Caco-2 (cell line): ENCODE measurements around the gene DPP3. TPM values are rescaled to one million over a fixed set of nuclear protein-coding genes. Genes with fewer than 3 reads are reported as not detected.
A peak's percentile ranks its signal among the peaks of the same experiment; 100 is the strongest.
"Not testable (repeated sequence)": the region's sequence is repeated elsewhere in the genome, so short reads cannot be mapped to it uniquely, and the experiment has no call there.

ENCODE experiments used
- Bru-seq: library from RNA; stranded (reverse); fragments of 400-500 nt; gene quantifications from one replicate; lab custom pipeline; 2021; lab: Mats Ljungman, UMichigan
- BruChase-seq, 2 experiments: library from RNA; stranded (reverse); fragments of 400-500 nt; gene quantifications; one replicate each; lab custom pipeline; 2021; lab: Mats Ljungman, UMichigan
- BruUV-seq: library from RNA; stranded (reverse); fragments of 400-500 nt; replicated peaks from 2 replicates; lab custom pipeline; 2021; lab: Mats Ljungman, UMichigan
- CTCF ChIA-PET: fragments of 300-600 bp; sonication (Branson Sonifier 250); formaldehyde crosslinking; loops from one replicate; lab custom pipeline; 2022; ENCODE audit warnings: antibody characterized with exemption; lab: Charles Lee
- POLR2A ChIA-PET: fragments of 300-600 bp; sonication (Branson Sonifier 250); formaldehyde crosslinking; loops from one replicate; lab custom pipeline; 2022; ENCODE audit warnings: antibody characterized with exemption; lab: Charles Lee
- DNase-seq, 2 experiments: peaks; one replicate each; pipeline versions ENCODE4 v3.0.0 to v3.0.0-alpha.2; 2020 to 2022
- H3K27me3 ChIP-seq: replicated peaks from 2 replicates; pipeline ENCODE4 v1.6.0; 2011; ENCODE audit warnings: low read length; ENCODE audit not compliant: control insufficient read depth, insufficient read depth
- H3K36me3 ChIP-seq: 2 replicates; pipeline ENCODE4 v1.5.1; 2011; ENCODE audit warnings: low read length; ENCODE audit not compliant: control insufficient read depth, insufficient read depth
- H3K4me1 ChIP-seq: fragments of 250-450 bp; sonication (Bioruptor Pico); 2 replicates; pipeline ENCODE4 v1.5.1; 2020; ENCODE audit warnings: mild to moderate bottlenecking
- H3K4me3 ChIP-seq: 2 replicates; pipeline ENCODE4 v1.5.1; 2011; ENCODE audit warnings: low read depth, mild to moderate bottlenecking, control low read depth, low read length
- H3K9me3 ChIP-seq: fragments of 250-450 bp; sonication (Bioruptor Pico); 2 replicates; pipeline ENCODE4 v1.5.1; 2020; ENCODE audit warnings: mild to moderate bottlenecking, moderate library complexity
- H3K27ac Mint-ChIP-seq: one replicate; pipeline ENCODE4 v1.8.0; 2022; ENCODE audit warnings: mixed read lengths; ENCODE audit not compliant: unreplicated experiment
- H3K27me3 Mint-ChIP-seq: one replicate; pipeline ENCODE4 v1.8.0; 2022; ENCODE audit warnings: mixed read lengths; ENCODE audit not compliant: insufficient read depth, unreplicated experiment
- H3K36me3 Mint-ChIP-seq: one replicate; pipeline ENCODE4 v1.8.0; 2022; ENCODE audit warnings: mild to moderate bottlenecking, mixed read lengths; ENCODE audit not compliant: insufficient read depth, unreplicated experiment
- H3K4me1 Mint-ChIP-seq: one replicate; pipeline ENCODE4 v1.8.0; 2022; ENCODE audit warnings: low read depth, mixed read lengths; ENCODE audit not compliant: unreplicated experiment
- H3K4me3 Mint-ChIP-seq: one replicate; pipeline ENCODE4 v1.8.0; 2022; ENCODE audit warnings: mild to moderate bottlenecking, moderate library complexity, mixed read lengths; ENCODE audit not compliant: unreplicated experiment
- H3K9me3 Mint-ChIP-seq: one replicate; pipeline ENCODE4 v1.8.0; 2022; ENCODE audit warnings: mixed read lengths; ENCODE audit not compliant: unreplicated experiment
- CTCF ChIP-seq, 2 experiments: fragments of 200-600 bp in 1 of 2; IDR thresholded peaks; 1 replicate in 1 of 2; 2 replicates in 1 of 2; pipeline versions ENCODE4 v1.5.1 to v1.8.0; 2011 to 2022; ENCODE audit warnings: antibody characterized with exemption in 1 of 2, control low read depth in 1 of 2, inconsistent platforms in 1 of 2, low read depth in 1 of 2, low read length in 1 of 2, mild to moderate bottlenecking in 1 of 2, moderate library complexity in 1 of 2; ENCODE audit not compliant: insufficient read depth in 1 of 2, severe bottlenecking in 1 of 2, unreplicated experiment in 1 of 2
- intact Hi-C: fragments of 100-400 bp; cut with micrococcal nuclease; formaldehyde crosslinking; loops from one replicate; pipeline ENCODE4 v1.10.0; 2022; ENCODE audit not compliant: unreplicated experiment
- long read RNA-seq: library from polyadenylated mRNA; stranded (forward); transcript quantifications from one replicate; pipeline ENCODE4 v2.0.0, GENCODE V29; 2022
- total RNA-seq: library from RNA; stranded (reverse); gene quantifications from 2 replicates; pipeline ENCODE4 v1.2.3, GENCODE V29; 2022

The DPP3 gene
- total RNA-seq (106 TPM in 2 replicates), Bru-seq, nascent RNA (percentile 63 among the genes with signal in this experiment), BruChase-seq, experiment 1, labeled RNA remaining after a 2-hour chase (percentile 65 among the genes with signal in this experiment), BruChase-seq, experiment 2, labeled RNA remaining after a 6-hour chase (percentile 78 among the genes with signal in this experiment)
- long read RNA-seq, transcript DPP3-209 (18 exons, 2,974 nt) = minor isoform, 13 of 64 reads
- long read RNA-seq, transcript DPP3-211 (18 exons, 3,078 nt) = major isoform, 19 of 64 reads
- long read RNA-seq, partial matches to known transcripts = 20 of 64 reads
- long read RNA-seq, other reads (novel, unspliced or antisense) = 12 of 64 reads

- TF ChIP-seq CTCF (IDR thresholded peaks at IDR 0.05; ENCODE audit: insufficient read depth in 1 of 2, low read depth in 1 of 2, low read length in 1 of 2, severe bottlenecking in 1 of 2, unreplicated experiment in 1 of 2) = no peak
- Histone ChIP-seq H3K36me3 (peaks cover 2% of the 10 kb centered on the region; the same call in 1 of the 2 replicates), H3K4me3 (peak within 1 kb of the TSS; percentile 68), H3K9me3 (no peaks in the 10 kb centered on the region), H3K4me1 (peaks cover 6% of the 10 kb centered on the region; the same call in 1 of the 2 replicates), H3K27me3 (no peaks in the 10 kb centered on the region)
- peak; percentile 100 for DNase-seq
- H3K27me3 Mint-ChIP-seq = no peaks in the 10 kb centered on the region
- H3K36me3 Mint-ChIP-seq = peaks cover 59% of the 10 kb centered on the region
- H3K4me1 Mint-ChIP-seq = peaks cover 24% of the 10 kb centered on the region
- H3K4me3 Mint-ChIP-seq = peak within 1 kb of the TSS; percentile 89
- intact Hi-C loops = loop anchor here (1.0 kb wide), 8 partner anchors 14 to 354 kb away; partner anchors contain the start of genes ACTN3, BBS1, MRPL11 and NPAS4
- POLR2A ChIA-PET = interaction anchor here (0.6 to 2.4 kb wide), 26 partner anchors 11 to 376 kb away, joined by 3 to 98 read pairs (median 6); partner anchors contain the start of genes BBS1, CCDC87, MRPL11 and PELI3
- CTCF ChIA-PET = interaction anchor here (0.6 to 3.2 kb wide), 22 partner anchors 9 to 759 kb away, joined by 3 to 44 read pairs (median 6); partner anchors contain the start of genes ACTN3, CCDC87, CCS and MRPL11
- no peaks in the 10 kb centered on the region for H3K9me3 Mint-ChIP-seq
- H3K27ac Mint-ChIP-seq = peak within 1 kb of the TSS; percentile 89
- BruUV-seq = TSS peak; percentile 57
These were observed at the start of gene DPP3 for GRCh38 chr11:66480117-66480938. TSS of gene DPP3 (plus strand) at chr11:66480434. CDS start at chr11:66482201, 1,767 bp downstream.

- H3K27me3 ChIP-seq, POLR2A ChIA-PET, H3K36me3 ChIP-seq, H3K4me3 ChIP-seq, DNase-seq, H3K9me3 ChIP-seq, H3K27ac Mint-ChIP-seq, H3K4me1 Mint-ChIP-seq, H3K27me3 Mint-ChIP-seq, BruUV-seq, H3K9me3 Mint-ChIP-seq, H3K4me1 ChIP-seq, H3K4me3 Mint-ChIP-seq, intact Hi-C loops: not testable (repeated sequence)
- H3K36me3 Mint-ChIP-seq = peaks cover 46% of the 10 kb centered on the region
- CTCF ChIA-PET = interaction anchor here (0.7 to 0.9 kb wide), 2 partner anchors 8 to 375 kb away, joined by 3 to 4 read pairs; partner anchors contain the start of gene MRPL11
These were observed 48.9 kb upstream of the DPP3 start for GRCh38 chr11:66431287-66431686.

- BruUV-seq, intact Hi-C loops, POLR2A ChIA-PET: not testable (repeated sequence)
These were observed 48.3 kb upstream of the DPP3 start for GRCh38 chr11:66431871-66432329.

More at GRCh38 chr11:66431871-66432329, 48.3 kb upstream of the DPP3 start:
- not testable (repeated sequence) for H3K4me3 ChIP-seq, DNase-seq, H3K36me3 ChIP-seq, H3K27me3 Mint-ChIP-seq, H3K4me1 ChIP-seq, H3K27ac Mint-ChIP-seq, H3K9me3 Mint-ChIP-seq, H3K4me3 Mint-ChIP-seq, H3K27me3 ChIP-seq, H3K4me1 Mint-ChIP-seq, H3K9me3 ChIP-seq
- CTCF ChIA-PET = interaction anchor here (1.2 kb wide), 1 partner anchor 23 kb away, joined by 4 read pairs; no protein-coding TSS in a partner anchor
- H3K36me3 Mint-ChIP-seq = peaks cover 52% of the 10 kb centered on the region
